ENCODE results near the gene PAX6.

DNA sequence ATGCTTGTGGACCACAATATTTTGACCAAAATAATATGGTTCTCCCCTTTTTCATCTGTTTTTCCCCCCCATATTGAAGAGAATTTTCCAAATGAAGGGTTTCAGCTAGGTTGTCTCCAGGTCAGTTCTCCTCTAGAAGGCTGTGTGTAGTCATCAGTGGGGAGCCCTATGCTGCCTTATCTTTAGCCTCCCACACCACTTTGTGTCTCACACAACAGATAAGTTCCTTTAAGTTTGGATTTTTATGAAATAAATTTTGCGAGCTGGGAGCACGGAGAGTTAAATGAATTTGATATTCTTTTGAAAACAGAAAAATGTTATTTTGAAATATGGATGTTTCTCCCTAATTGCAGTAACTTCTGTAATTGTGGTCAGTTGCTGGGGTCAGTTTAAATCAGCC lies 28.9 kb downstream of the PAX6 start:
- TF ChIP-seq CTCF (IDR thresholded peaks at IDR 0.05), result no peak
- TF ChIP-seq POLR2A (IDR thresholded peaks at IDR 0.05), result no peak
